Natural killer cell (primary cell): ENCODE results near the gene RCCD1. TPM values are rescaled to one million over a fixed set of nuclear protein-coding genes. Genes with fewer than 3 reads are reported as not detected.

Experiments
- ATAC-seq, 3 donors: fragments of 150-1000 bp in 2 of 3; fragments of 200-7000 bp in 1 of 3; cut with Tn5 transposase; 1 replicate in 1 of 3; 2 replicates in 2 of 3; pipeline ENCODE4 v1.10.0; 2021; ENCODE audit warnings: mild to moderate bottlenecking in 2 of 3, moderate library complexity in 2 of 3
- DNase-seq, 2 donors: peaks; one replicate each; pipeline versions ENCODE4 v3.0.0 to v3.0.0-alpha.2; 2013 to 2021; ENCODE audit warnings: mixed read lengths in 1 of 2
- H3K27ac ChIP-seq: one replicate; pipeline ENCODE4 v1.5.1; 2013; ENCODE audit warnings: mild to moderate bottlenecking, low read length
- H3K27me3 ChIP-seq: one replicate; pipeline ENCODE4 v1.6.1; 2013; ENCODE audit warnings: low read length; ENCODE audit not compliant: control insufficient read depth, insufficient read depth
- H3K36me3 ChIP-seq: one replicate; pipeline ENCODE4 v1.6.1; 2013; ENCODE audit warnings: low read length; ENCODE audit not compliant: control insufficient read depth, insufficient read depth
- H3K4me1 ChIP-seq: one replicate; pipeline ENCODE4 v1.6.1; 2013; ENCODE audit warnings: low read length; ENCODE audit not compliant: control insufficient read depth, insufficient read depth
- H3K4me3 ChIP-seq: one replicate; pipeline ENCODE4 v1.5.1; 2013; ENCODE audit warnings: low read length
- H3K9me3 ChIP-seq: one replicate; pipeline ENCODE4 v1.6.1; 2013; ENCODE audit warnings: low read length; ENCODE audit not compliant: control insufficient read depth, insufficient read depth
- H3K27ac Mint-ChIP-seq, 2 donors: one replicate each; pipeline ENCODE4 v1.8.0; 2022; ENCODE audit warnings: mild to moderate bottlenecking in 2 of 2, mixed read lengths in 2 of 2, moderate library complexity in 1 of 2
- H3K27me3 Mint-ChIP-seq, 2 donors: one replicate each; pipeline ENCODE4 v1.8.0; 2022; ENCODE audit warnings: low read depth in 2 of 2, mixed read lengths in 2 of 2
- H3K36me3 Mint-ChIP-seq: one replicate; pipeline ENCODE4 v1.8.0; 2022; ENCODE audit warnings: mixed read lengths
- H3K4me1 Mint-ChIP-seq, 2 donors: one replicate each; pipeline ENCODE4 v1.8.0; 2022; ENCODE audit warnings: mixed read lengths in 2 of 2
- H3K4me3 Mint-ChIP-seq: one replicate; pipeline ENCODE4 v1.8.0; 2022; ENCODE audit warnings: mild to moderate bottlenecking, moderate library complexity, mixed read lengths
- H3K9me3 Mint-ChIP-seq, 2 donors: one replicate each; pipeline ENCODE4 v1.8.0; 2022; ENCODE audit warnings: mixed read lengths in 2 of 2
- WGBS: methylation state at CpG from one replicate; pipeline ENCODE4 v1.1.7; 2013; ENCODE audit warnings: missing lambda C conversion rate; ENCODE audit not compliant: insufficient coverage; 5-methylcytosine and 5-hydroxymethylcytosine counted together
- intact Hi-C: fragments of 100-400 bp; cut with micrococcal nuclease; formaldehyde crosslinking; loops from one replicate; pipeline ENCODE4 v1.14.2; 2022
- total RNA-seq, 4 donors: library from RNA; stranded (reverse); fragments of 120-200 nt in 1 of 4; gene quantifications; one replicate each; pipeline versions ENCODE4 v1.2.3 to v1.2.4, GENCODE V29; 2013 to 2022
- TF ChIP-seq, protein P1 (sequence below): fragments of 200-600 bp; IDR thresholded peaks from one replicate; pipeline ENCODE4 v1.8.0; 2022; ENCODE audit warnings: antibody characterized with exemption

Gene RCCD1
- total RNA-seq, 3 donors from 2014 or later (not counting 1 experiment from before 2014, with no cell fraction given) = 4.2 to 5.4 (median 5.1) TPM

DNA sequence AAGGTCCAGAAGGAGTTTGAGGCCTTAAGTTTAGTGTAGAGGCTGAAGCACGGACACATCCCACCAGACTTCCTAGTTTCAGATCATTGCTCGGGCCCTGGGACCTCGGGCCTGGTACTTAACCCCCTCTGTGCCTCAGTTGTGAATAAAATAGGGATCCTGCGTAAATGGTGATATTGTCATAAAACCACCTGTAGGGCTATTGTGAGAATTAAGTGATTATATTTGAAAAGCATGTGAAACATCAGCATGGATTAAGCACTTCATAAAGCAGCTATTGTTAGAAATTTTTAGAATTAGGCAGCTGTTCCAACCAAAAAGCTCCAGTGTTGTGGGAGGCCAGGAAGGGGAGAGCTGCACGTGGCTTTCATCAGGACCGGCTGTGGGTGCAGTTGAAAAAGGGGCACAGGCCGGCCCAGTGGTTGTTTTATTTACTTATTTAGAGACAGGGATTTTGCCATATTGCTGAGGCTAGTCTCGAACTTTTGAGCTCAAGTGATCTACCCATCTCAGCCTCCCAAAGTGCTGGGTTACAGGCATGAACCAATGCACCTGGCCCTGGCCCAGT, 4.4 kb downstream of the RCCD1 start:
- 91% methylated on average over 7 of the region's 8 CpGs for WGBS
- intact Hi-C loops = no loop called here

DNA sequence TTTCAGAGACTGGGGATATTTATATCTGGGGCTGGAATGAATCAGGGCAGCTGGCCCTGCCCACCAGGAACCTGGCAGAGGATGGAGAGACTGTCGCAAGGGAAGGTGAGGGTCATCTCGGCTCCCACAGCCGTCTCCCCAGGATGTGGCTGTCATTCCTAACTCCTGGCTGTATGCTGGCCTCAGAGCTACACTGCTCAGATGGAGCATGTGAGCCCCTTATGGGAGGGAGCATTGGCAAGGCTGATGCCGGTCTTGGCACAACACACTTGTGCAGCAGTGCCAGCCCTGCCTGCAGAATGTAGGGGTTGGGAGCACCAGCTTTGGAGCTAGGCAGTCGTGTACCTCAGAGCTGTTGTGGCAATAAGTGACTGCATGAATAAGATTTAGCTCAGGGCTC, 5.2 kb downstream of the RCCD1 start:
- H3K4me3 ChIP-seq = no peak overlapping the region
- no peaks in the 10 kb centered on the region for H3K27me3 ChIP-seq
- H3K36me3 ChIP-seq = peaks cover 10% of the 10 kb centered on the region
- no peak overlapping the region for H3K27ac Mint-ChIP-seq
- no peak overlapping the region for H3K27ac ChIP-seq
- TF ChIP-seq, protein P1, sequence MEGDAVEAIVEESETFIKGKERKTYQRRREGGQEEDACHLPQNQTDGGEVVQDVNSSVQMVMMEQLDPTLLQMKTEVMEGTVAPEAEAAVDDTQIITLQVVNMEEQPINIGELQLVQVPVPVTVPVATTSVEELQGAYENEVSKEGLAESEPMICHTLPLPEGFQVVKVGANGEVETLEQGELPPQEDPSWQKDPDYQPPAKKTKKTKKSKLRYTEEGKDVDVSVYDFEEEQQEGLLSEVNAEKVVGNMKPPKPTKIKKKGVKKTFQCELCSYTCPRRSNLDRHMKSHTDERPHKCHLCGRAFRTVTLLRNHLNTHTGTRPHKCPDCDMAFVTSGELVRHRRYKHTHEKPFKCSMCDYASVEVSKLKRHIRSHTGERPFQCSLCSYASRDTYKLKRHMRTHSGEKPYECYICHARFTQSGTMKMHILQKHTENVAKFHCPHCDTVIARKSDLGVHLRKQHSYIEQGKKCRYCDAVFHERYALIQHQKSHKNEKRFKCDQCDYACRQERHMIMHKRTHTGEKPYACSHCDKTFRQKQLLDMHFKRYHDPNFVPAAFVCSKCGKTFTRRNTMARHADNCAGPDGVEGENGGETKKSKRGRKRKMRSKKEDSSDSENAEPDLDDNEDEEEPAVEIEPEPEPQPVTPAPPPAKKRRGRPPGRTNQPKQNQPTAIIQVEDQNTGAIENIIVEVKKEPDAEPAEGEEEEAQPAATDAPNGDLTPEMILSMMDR = no peak
- H3K9me3 Mint-ChIP-seq = no peaks in the 10 kb centered on the region
- H3K4me1 Mint-ChIP-seq = peaks cover 0 to 5% of the 10 kb centered on the region in 2 donors
- WGBS = 95% methylated on average over 5 of the region's 5 CpGs
- H3K4me1 ChIP-seq = peaks cover 15% of the 10 kb centered on the region
- no peaks in the 10 kb centered on the region for H3K27me3 Mint-ChIP-seq
- no peak overlapping the region for H3K4me3 Mint-ChIP-seq
- H3K36me3 Mint-ChIP-seq = no peaks in the 10 kb centered on the region
- intact Hi-C loops = no loop called here
- no peak for DNase-seq
- ATAC-seq = no peak
- H3K9me3 ChIP-seq = no peaks in the 10 kb centered on the region

More for the DNA sequence above, 4.4 kb downstream of the RCCD1 start:
- no peaks in the 10 kb centered on the region for H3K27me3 Mint-ChIP-seq
- Histone ChIP-seq H3K27me3 (no peaks in the 10 kb centered on the region), H3K4me1 (peaks cover 20% of the 10 kb centered on the region), H3K27ac (no peak overlapping the region), H3K9me3 (no peaks in the 10 kb centered on the region), H3K4me3 (no peak overlapping the region), H3K36me3 (peaks cover 10% of the 10 kb centered on the region)
- H3K9me3 Mint-ChIP-seq = no peaks in the 10 kb centered on the region
- TF ChIP-seq, protein P1 = no peak
- no peak for ATAC-seq
- H3K4me3 Mint-ChIP-seq = no peak overlapping the region
- H3K27ac Mint-ChIP-seq = no peak overlapping the region
- no peaks in the 10 kb centered on the region for H3K36me3 Mint-ChIP-seq
- DNase-seq = no peak
- H3K4me1 Mint-ChIP-seq = peaks cover 0 to 6% of the 10 kb centered on the region in 2 donors

DNA sequence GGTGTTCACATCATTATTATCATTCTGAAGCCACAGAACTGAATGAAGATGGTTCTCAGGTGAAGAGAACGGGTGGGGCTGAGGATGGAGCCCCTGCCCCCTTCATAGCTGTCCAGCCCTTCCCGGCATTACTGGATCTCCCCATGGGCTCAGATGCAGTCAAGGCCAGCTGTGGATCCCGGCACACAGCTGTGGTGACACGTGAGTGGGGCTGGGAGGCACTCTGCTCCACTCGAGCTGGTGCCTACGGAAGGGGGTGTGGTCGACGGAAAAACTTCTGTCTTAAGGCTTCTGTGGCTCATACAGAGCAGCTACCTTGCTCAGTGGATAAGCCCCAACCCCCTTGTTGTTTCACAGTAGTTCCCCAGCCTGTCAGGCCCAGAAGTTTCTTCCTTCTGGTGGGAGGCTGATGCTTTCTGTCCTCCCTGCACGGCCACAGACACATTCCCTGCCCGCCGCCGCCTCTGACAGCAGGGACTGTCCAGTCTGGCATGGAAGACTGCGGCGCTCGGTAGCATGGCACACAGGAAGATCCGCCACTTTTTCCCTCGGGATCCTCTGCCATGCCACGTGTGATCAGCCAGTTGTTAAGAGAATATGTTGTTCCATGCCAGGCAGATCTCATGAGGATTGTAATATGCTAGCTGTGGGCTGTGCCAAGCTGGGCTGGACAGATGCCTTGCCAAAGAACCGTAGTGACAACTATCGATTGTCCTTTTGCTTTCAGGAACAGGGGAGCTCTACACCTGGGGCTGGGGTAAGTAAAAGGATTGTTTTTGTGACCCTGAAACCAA, 5.8 kb downstream of the RCCD1 start:
- H3K36me3 Mint-ChIP-seq = no peaks in the 10 kb centered on the region
- H3K27me3 Mint-ChIP-seq = no peaks in the 10 kb centered on the region
- intact Hi-C loops = no loop called here
- H3K4me3 Mint-ChIP-seq = no peak overlapping the region
- H3K27ac Mint-ChIP-seq = no peak overlapping the region
- no peaks in the 10 kb centered on the region for H3K9me3 ChIP-seq
- ATAC-seq = no peak
- H3K4me1 Mint-ChIP-seq = no peaks in the 10 kb centered on the region
- peaks cover 10% of the 10 kb centered on the region for H3K36me3 ChIP-seq
- H3K9me3 Mint-ChIP-seq = no peaks in the 10 kb centered on the region
- no peak for DNase-seq
- no peak overlapping the region for H3K27ac ChIP-seq
- H3K27me3 ChIP-seq = no peaks in the 10 kb centered on the region
- TF ChIP-seq, protein P1 = no peak
- peaks cover 11% of the 10 kb centered on the region for H3K4me1 ChIP-seq
- WGBS = 96% methylated on average over 20 of the region's 20 CpGs
- no peak overlapping the region for H3K4me3 ChIP-seq
